Activated CD4-positive, alpha-beta T cell treated with anti-CD3 and anti-CD28 coated beads, Interleukin-2, Interleukin-4, amounts not matched to agents 100 ng/mL and 50 ng/mL, durations not matched to agents 16 hours and 8 hours (primary cell): ENCODE data around the gene AGT.
"Not testable (repeated sequence)": the region's sequence is repeated elsewhere in the genome, so short reads cannot be mapped to it uniquely, and the experiment has no call there.

ENCODE experiments used
- DNase-seq: peaks from one replicate; pipeline ENCODE4 v3.0.0-alpha.2; 2020; ENCODE audit warnings: low spot score

The AGT gene

GRCh38 chr1:230706887-230707731 lies 6.8 kb downstream of the AGT start:
- no peak for DNase-seq

GRCh38 chr1:230706020-230706699 lies 7.8 kb downstream of the AGT start:
- DNase-seq, result no peak

GRCh38 chr1:230705289-230706019 lies 8.5 kb downstream of the AGT start:
- no peak for DNase-seq

GRCh38 chr1:230704830-230705229 lies 9.1 kb downstream of the AGT start:
- no peak for DNase-seq

- DNase-seq, result no peak
Observed at GRCh38 chr1:230703679-230704385, 10.1 kb downstream of the AGT start.

GRCh38 chr1:230702934-230703678 lies 10.8 kb downstream of the AGT start:
- no peak for DNase-seq

- DNase-seq, result no peak
Observed at GRCh38 chr1:230701895-230702768, 11.8 kb downstream of the AGT start.

- DNase-seq, result no peak
Observed at GRCh38 chr1:230701434-230701833, 12.5 kb downstream of the AGT start.

GRCh38 chr1:230700132-230700531 lies 13.8 kb downstream of the AGT start:
- no peak for DNase-seq

GRCh38 chr1:230699716-230700115 lies 14.2 kb downstream of the AGT start:
- no peak for DNase-seq

- not testable (repeated sequence) for DNase-seq
Observed at GRCh38 chr1:230698964-230699363, 15.0 kb downstream of the AGT start.

GRCh38 chr1:230698130-230698529 lies 15.8 kb downstream of the AGT start:
- DNase-seq, result no peak

- DNase-seq, result no peak
Observed at GRCh38 chr1:230696722-230697437, 17.0 kb downstream of the AGT start.

- no peak for DNase-seq
Observed at GRCh38 chr1:230696218-230696617, 17.7 kb downstream of the AGT start.

- DNase-seq, result no peak
Observed at GRCh38 chr1:230694991-230695390, 18.9 kb downstream of the AGT start.

GRCh38 chr1:230694464-230694863 lies 19.5 kb downstream of the AGT start:
- DNase-seq, result no peak

GRCh38 chr1:230693777-230694176 lies 20.1 kb downstream of the AGT start:
- no peak for DNase-seq

GRCh38 chr1:230693221-230693620 lies 20.7 kb downstream of the AGT start:
- DNase-seq, result no peak

- no peak for DNase-seq
Observed at GRCh38 chr1:230691615-230692014, 22.3 kb downstream of the AGT start.

GRCh38 chr1:230690101-230690500 lies 23.8 kb downstream of the AGT start:
- no peak for DNase-seq
